Adipocyte (in vitro differentiated cells): ENCODE data around the gene TRIM50.
"Not testable (repeated sequence)": the region's sequence is repeated elsewhere in the genome, so short reads cannot be mapped to it uniquely, and the experiment has no call there.

Source experiments
- DNase-seq: peaks from one replicate; pipeline ENCODE4 v3.0.0-alpha.2; 2015; ENCODE audit warnings: low read depth
- H3K27me3 ChIP-seq: replicated peaks from 2 replicates; pipeline ENCODE4 v1.7.0; 2013; ENCODE audit warnings: mild to moderate bottlenecking, low read length, moderate library complexity; ENCODE audit not compliant: control insufficient read depth, insufficient read depth
- H3K36me3 ChIP-seq: 2 replicates; pipeline ENCODE4 v1.7.0; 2013; ENCODE audit warnings: low read length, mild to moderate bottlenecking, moderate library complexity; ENCODE audit not compliant: control insufficient read depth, insufficient read depth, severe bottlenecking
- H3K4me1 ChIP-seq: 2 replicates; pipeline ENCODE4 v1.7.0; 2013; ENCODE audit warnings: mild to moderate bottlenecking, low read length, moderate library complexity; ENCODE audit not compliant: control insufficient read depth, insufficient read depth
- H3K4me3 ChIP-seq: 2 replicates; pipeline ENCODE4 v1.7.0; 2013; ENCODE audit warnings: mild to moderate bottlenecking, low read length, moderate library complexity
- H3K9ac ChIP-seq: 2 replicates; pipeline ENCODE4 v1.7.0; 2013; ENCODE audit warnings: mild to moderate bottlenecking, low read length, moderate library complexity
- H3K9me3 ChIP-seq: 2 replicates; pipeline ENCODE4 v1.7.0; 2013; ENCODE audit warnings: mild to moderate bottlenecking, low read length, moderate library complexity; ENCODE audit not compliant: control insufficient read depth

TRIM50 gene

GRCh38 chr7:73297235-73297634 lies 30.6 kb downstream of the TRIM50 start:
- DNase-seq, H3K9me3 ChIP-seq, H3K36me3 ChIP-seq, H3K27me3 ChIP-seq, H3K4me1 ChIP-seq, H3K4me3 ChIP-seq, H3K9ac ChIP-seq: not testable (repeated sequence)

- H3K4me3 ChIP-seq, H3K4me1 ChIP-seq, H3K9me3 ChIP-seq, DNase-seq, H3K9ac ChIP-seq, H3K27me3 ChIP-seq, H3K36me3 ChIP-seq: not testable (repeated sequence)
Observed at GRCh38 chr7:73277210-73277609, 50.7 kb downstream of the TRIM50 start.

DNA sequence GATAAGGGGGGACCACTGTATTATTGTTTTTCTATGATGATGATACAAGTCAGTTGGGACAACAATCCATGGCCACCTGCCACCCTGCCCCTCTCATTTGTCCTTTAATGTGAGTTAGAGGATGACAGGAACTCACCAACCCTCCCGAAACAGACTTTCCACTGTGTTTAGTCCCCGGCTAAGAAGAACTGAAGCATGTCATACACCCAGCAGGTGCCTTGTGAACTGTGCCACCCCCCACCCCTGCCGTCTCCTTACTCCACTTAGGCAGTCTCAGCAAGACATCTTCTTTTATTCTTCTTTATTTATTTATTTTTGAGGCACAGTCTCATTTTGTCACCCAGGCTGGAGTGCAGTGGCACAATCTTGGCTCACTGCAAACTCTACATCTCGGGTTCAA lies 60.1 kb downstream of the TRIM50 start:
- not testable (repeated sequence) for H3K9ac ChIP-seq, H3K4me3 ChIP-seq, H3K4me1 ChIP-seq, H3K27me3 ChIP-seq, DNase-seq, H3K9me3 ChIP-seq, H3K36me3 ChIP-seq

- not testable (repeated sequence) for DNase-seq, H3K9me3 ChIP-seq, H3K4me3 ChIP-seq, H3K9ac ChIP-seq, H3K36me3 ChIP-seq, H3K27me3 ChIP-seq, H3K4me1 ChIP-seq
Observed at GRCh38 chr7:73266719-73267368, 61.0 kb downstream of the TRIM50 start.
